Transverse colon (tissue), 4 donors: ENCODE data around the gene TOM1L2. TPM values are rescaled to one million over a fixed set of nuclear protein-coding genes. Genes with fewer than 3 reads are reported as not detected.
A peak's percentile ranks its signal among the peaks of the same experiment; 100 is the strongest.

ENCODE experiments used
- DNase-seq: peaks from one replicate; pipeline ENCODE4 v3.0.0-alpha.2; 2019
- H3K27ac ChIP-seq, 4 donors: fragments of 200-600 bp; sonication (generic); 2 replicates each; pipeline ENCODE4 v1.5.1; 2016 to 2018; ENCODE audit warnings: inconsistent platforms in 4 of 4
- H3K27me3 ChIP-seq: fragments of 200-600 bp; sonication (generic); 2 replicates; pipeline ENCODE4 v1.5.1; 2017; ENCODE audit warnings: inconsistent platforms
- H3K36me3 ChIP-seq, 4 donors: fragments of 200-600 bp; sonication (generic); 2 replicates each; pipeline ENCODE4 v1.5.1; 2017 to 2019; ENCODE audit warnings: inconsistent platforms in 4 of 4
- H3K4me1 ChIP-seq, 4 donors: fragments of 200-600 bp; sonication (generic); 2 replicates each; pipeline ENCODE4 v1.5.1; 2017 to 2020; ENCODE audit warnings: inconsistent platforms in 4 of 4
- H3K4me3 ChIP-seq, 4 donors: fragments of 200-600 bp; sonication (generic); 1 replicate in 1 of 4; 2 replicates in 3 of 4; pipeline versions ENCODE4 v1.5.1 to v1.6.1; 2017 to 2019; ENCODE audit warnings: inconsistent platforms in 4 of 4
- H3K9me3 ChIP-seq, 2 donors: fragments of 200-600 bp; sonication (generic); 2 replicates each; pipeline ENCODE4 v1.5.1; 2017 to 2019; ENCODE audit warnings: inconsistent platforms in 2 of 2
- EP300 ChIP-seq: sonication (generic); formaldehyde crosslinking; IDR thresholded peaks from one replicate; pipeline ENCODE4 v1.6.1; 2017; ENCODE audit warnings: antibody characterized with exemption, low read depth
- POLR2A ChIP-seq: fragments of 450-650 bp; IDR thresholded peaks from one replicate; pipeline ENCODE4 v1.6.1; 2016; ENCODE audit warnings: antibody characterized with exemption, mild to moderate bottlenecking, moderate library complexity
- POLR2AphosphoS5 ChIP-seq, 3 donors: sonication (generic); formaldehyde crosslinking; IDR thresholded peaks; one replicate each; pipeline ENCODE4 v1.6.1; 2016; ENCODE audit warnings: antibody characterized with exemption in 3 of 3
- WGBS, 2 donors: methylation state at CpG; one replicate each; pipeline ENCODE4 v1.1.5; 2018; ENCODE audit warnings: low coverage in 1 of 2; 5-methylcytosine and 5-hydroxymethylcytosine counted together
- in situ Hi-C, 4 donors: fragments of 200-750 bp; cut with MboI; loops; one replicate each; pipeline versions ENCODE4 v1.15.0 to v1.15.1; 2017; ENCODE audit warnings: low sequenced_read_pairs in 3 of 4, low pct_ligation_motif_present in 1 of 4, low pct_unique_long_range_greater_than_20kb in 1 of 4
- intact Hi-C: fragments of 100-400 bp; cut with DNase I; formaldehyde crosslinking; loops from one replicate; pipeline ENCODE4 v1.15.1; 2023; ENCODE audit warnings: low total_unique reads
- total RNA-seq, 4 donors: library from RNA; depleted of rRNA; stranded (reverse); fragments of >200 nt; gene quantifications; one replicate each; pipeline ENCODE4 v1.1.0, GENCODE V29; 2016
- TF ChIP-seq, protein P1 (sequence below), 5 experiments: fragments of 200-600 bp in 3 of 5; fragments of 450-650 bp in 2 of 5; sonication (generic) in 3 of 5; IDR thresholded peaks; 1 replicate in 2 of 5; 2 replicates in 3 of 5; pipeline ENCODE4 v1.5.1; 2016 to 2017; ENCODE audit warnings: antibody characterized with exemption in 5 of 5, inconsistent platforms in 3 of 5, mild to moderate bottlenecking in 2 of 5, moderate library complexity in 1 of 5

Gene TOM1L2
- total RNA-seq, 4 donors from 2014 or later, result 65.9 to 178 (median 97.7) TPM

DNA sequence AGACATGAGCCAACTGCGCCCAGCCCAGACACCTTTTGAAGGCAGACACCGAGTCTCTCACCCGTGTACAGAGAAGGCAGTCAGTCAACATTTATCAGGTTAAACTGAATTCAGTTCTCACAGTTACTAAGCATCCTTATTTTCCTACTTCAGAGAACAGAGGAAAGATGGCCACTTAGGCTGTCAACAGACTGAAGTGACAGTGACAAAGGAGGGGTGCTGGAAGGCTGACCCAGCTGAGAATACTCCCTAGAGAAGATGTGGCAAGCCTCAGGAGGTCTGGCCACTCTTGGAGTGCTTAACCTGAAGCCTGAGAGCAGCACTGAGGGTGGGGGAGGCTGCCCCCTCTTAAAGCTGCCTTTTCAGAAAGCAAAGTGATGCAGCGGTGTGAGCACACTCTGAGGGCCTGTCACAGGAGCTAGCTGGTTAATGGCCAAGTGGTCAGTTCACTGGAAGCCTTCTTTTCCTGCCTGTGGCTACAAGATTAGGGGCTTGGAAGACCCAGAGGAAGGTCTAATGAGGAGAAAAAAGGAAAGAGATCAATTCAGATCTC lies 84.4 kb downstream of the TOM1L2 start:
- WGBS, 2 donors, result 92 to 100% methylated on average over 1 to 4 of the region's 4 CpGs
- no peak for TF ChIP-seq POLR2A
- no peak for TF ChIP-seq POLR2AphosphoS5 (IDR thresholded peaks at IDR 0.05)
- no peak for TF ChIP-seq EP300
- TF ChIP-seq, protein P1, sequence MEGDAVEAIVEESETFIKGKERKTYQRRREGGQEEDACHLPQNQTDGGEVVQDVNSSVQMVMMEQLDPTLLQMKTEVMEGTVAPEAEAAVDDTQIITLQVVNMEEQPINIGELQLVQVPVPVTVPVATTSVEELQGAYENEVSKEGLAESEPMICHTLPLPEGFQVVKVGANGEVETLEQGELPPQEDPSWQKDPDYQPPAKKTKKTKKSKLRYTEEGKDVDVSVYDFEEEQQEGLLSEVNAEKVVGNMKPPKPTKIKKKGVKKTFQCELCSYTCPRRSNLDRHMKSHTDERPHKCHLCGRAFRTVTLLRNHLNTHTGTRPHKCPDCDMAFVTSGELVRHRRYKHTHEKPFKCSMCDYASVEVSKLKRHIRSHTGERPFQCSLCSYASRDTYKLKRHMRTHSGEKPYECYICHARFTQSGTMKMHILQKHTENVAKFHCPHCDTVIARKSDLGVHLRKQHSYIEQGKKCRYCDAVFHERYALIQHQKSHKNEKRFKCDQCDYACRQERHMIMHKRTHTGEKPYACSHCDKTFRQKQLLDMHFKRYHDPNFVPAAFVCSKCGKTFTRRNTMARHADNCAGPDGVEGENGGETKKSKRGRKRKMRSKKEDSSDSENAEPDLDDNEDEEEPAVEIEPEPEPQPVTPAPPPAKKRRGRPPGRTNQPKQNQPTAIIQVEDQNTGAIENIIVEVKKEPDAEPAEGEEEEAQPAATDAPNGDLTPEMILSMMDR (IDR thresholded peaks at IDR 0.05), result no peak
- Histone ChIP-seq H3K36me3 (peaks cover 0 to 2% (median 0%) of the 10 kb centered on the region in 4 donors), H3K4me1 (peaks cover 0 to 2% (median 0%) of the 10 kb centered on the region in 4 donors), H3K27ac (no peak overlapping the region), H3K4me3 (no peak overlapping the region), H3K9me3 (no peaks in the 10 kb centered on the region), H3K27me3 (no peaks in the 10 kb centered on the region)
- intact Hi-C loops (no loop called here), in situ Hi-C loops (loop anchor here in 2 of 4 donors (10.0 to 25.0 kb wide), 3 partner anchors 147 to 201 kb away; partner anchors contain the start of genes ATPAF2 (in 2 of the 2), GID4 (in 2 of the 2) and RAI1 (in 1 of the 2))
- DNase-seq, result no peak

DNA sequence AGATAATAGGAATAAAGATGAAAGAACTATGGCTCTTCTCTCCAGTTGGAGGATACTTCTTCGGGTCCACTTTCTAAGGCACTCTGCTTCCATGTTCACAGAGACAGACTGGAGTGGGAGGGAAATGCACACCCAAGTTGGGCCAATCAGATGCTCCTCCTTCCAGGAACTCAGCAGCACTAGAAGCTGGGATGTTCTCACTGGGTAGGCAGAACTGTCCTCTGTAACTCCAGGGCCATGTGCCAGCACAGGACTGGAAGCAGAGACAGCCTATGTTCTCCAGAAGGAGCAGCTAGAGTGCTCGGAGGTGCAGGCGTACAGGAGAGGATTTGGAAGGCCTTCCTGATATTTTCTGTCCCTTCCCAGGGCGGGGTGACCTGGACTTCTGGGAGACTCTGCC lies 85.5 kb downstream of the TOM1L2 start:
- Histone ChIP-seq H3K36me3 (peaks cover 0 to 6% (median 0%) of the 10 kb centered on the region in 4 donors), H3K27ac (peak overlapping the region in 1 of 4 donors; percentile 3), H3K4me3 (no peak overlapping the region), H3K4me1 (peaks cover 0 to 2% (median 0%) of the 10 kb centered on the region in 4 donors), H3K9me3 (no peaks in the 10 kb centered on the region), H3K27me3 (no peaks in the 10 kb centered on the region)
- DNase-seq, result no peak
- intact Hi-C loops, result no loop called here
- 87% methylated on average over 4 of the region's 4 CpGs; no CpG with 5 or more reads in 1 of the 2 donors for WGBS, 2 donors
- TF ChIP-seq EP300, result no peak
- TF ChIP-seq, protein P1 (IDR thresholded peaks at IDR 0.05), result no peak
- TF ChIP-seq POLR2AphosphoS5 (IDR thresholded peaks at IDR 0.05), result no peak
- no peak for TF ChIP-seq POLR2A
- in situ Hi-C loops, result loop anchor here in 2 of 4 donors (10.0 to 25.0 kb wide), 3 partner anchors 148 to 199 kb away; partner anchors contain the start of genes ATPAF2 (in 2 of the 2), GID4 (in 2 of the 2) and RAI1 (in 1 of the 2)

DNA sequence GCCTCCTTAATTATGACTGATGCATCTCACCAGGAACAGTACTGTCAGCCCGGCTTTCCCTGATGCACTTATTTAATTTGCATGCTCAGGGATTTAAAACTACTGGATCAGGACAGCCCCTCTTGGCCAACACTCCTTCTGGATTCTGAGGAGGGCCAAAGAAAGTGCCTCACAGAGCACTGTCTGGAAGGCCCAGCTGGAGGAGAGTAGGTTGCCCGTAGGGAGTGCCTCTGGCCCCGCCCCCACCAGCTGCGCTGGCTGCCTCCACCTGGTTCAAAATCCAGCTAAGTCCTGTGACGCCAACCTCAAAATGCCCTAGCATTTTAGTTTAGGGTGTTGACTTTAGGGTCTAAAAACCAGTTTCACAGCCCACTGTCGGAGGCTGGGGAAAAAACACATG lies 86.0 kb downstream of the TOM1L2 start:
- peak overlapping the region in 1 of 4 donors; percentile 3 for H3K27ac ChIP-seq
- no peaks in the 10 kb centered on the region for H3K27me3 ChIP-seq
- TF ChIP-seq, protein P1 (IDR thresholded peaks at IDR 0.05), result no peak
- no peak for TF ChIP-seq POLR2A
- TF ChIP-seq POLR2AphosphoS5 (IDR thresholded peaks at IDR 0.05), result no peak
- TF ChIP-seq EP300, result no peak
- no peak overlapping the region for H3K4me3 ChIP-seq
- peak; percentile 41 for DNase-seq
- 72% methylated on average over 6 of the region's 6 CpGs; no CpG with 5 or more reads in 1 of the 2 donors for WGBS, 2 donors
- H3K9me3 ChIP-seq, result no peaks in the 10 kb centered on the region
- H3K4me1 ChIP-seq, result peaks cover 0 to 2% (median 0%) of the 10 kb centered on the region in 4 donors
- in situ Hi-C loops, result loop anchor here in 2 of 4 donors (10.0 to 25.0 kb wide), 3 partner anchors 149 to 199 kb away; partner anchors contain the start of genes ATPAF2 (in 2 of the 2), GID4 (in 2 of the 2) and RAI1 (in 1 of the 2)
- peaks cover 0 to 6% (median 0%) of the 10 kb centered on the region in 4 donors for H3K36me3 ChIP-seq
- intact Hi-C loops, result no loop called here

DNA sequence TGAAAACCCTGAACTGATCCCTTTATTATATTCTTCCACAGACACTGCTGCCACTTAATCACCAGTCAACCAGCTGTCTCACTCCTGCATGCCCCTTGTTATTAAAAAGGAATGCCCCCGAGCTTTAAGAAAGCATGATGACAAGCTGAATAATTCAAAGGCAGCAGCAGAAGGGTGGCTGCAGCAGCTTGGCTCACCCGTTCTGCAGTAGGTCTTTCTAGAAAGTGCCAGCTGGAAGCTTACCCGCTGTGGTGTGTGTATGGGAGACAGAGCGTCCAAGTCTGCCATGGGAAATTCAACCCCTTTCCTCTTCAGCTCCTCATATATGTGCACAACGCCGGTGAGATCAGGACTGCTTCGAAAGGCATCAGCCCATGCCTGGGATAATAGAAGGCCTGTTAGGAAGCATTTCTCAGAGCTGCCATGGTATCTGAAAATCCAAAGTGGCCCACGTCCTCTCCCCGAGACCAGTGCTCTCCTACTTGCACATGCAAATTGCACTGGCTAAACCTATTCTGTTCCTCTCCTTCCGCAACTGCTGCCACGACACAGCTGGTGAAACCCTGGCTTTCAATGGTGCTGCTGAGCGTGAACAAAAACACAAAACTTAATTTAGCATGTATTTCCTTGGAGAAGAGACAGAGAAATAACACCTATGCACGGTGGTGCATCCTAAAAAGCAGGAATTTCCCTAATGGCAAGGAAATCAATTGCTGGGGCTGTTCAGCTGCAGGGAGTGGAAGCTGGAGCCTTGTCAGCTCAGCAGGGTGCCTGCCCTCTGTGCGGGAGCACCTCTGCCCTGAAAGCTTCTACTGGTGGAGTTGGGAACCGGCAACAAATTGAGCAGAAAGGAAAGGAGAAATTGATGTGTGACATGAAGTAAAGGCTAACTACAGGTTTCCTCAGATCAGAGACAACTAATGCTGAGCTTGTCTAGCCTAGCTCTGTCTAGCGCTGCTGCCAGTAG lies 87.5 kb downstream of the TOM1L2 start:
- peaks cover 0 to 6% (median under 1%) of the 10 kb centered on the region in 4 donors for H3K36me3 ChIP-seq
- no peak overlapping the region for H3K27ac ChIP-seq
- DNase-seq, result no peak
- H3K4me1 ChIP-seq, result peaks cover 0 to 2% (median 0%) of the 10 kb centered on the region in 4 donors
- TF ChIP-seq EP300, result no peak
- TF ChIP-seq, protein P1 (IDR thresholded peaks at IDR 0.05), result no peak
- TF ChIP-seq POLR2AphosphoS5 (IDR thresholded peaks at IDR 0.05), result no peak
- TF ChIP-seq POLR2A, result no peak
- H3K4me3 ChIP-seq, result no peak overlapping the region
- no peaks in the 10 kb centered on the region for H3K9me3 ChIP-seq
- in situ Hi-C loops (loop anchor here in 2 of 4 donors (10.0 to 25.0 kb wide), 3 partner anchors 150 to 197 kb away; partner anchors contain the start of genes ATPAF2 (in 2 of the 2), GID4 (in 2 of the 2) and RAI1 (in 1 of the 2)), intact Hi-C loops (no loop called here)
- H3K27me3 ChIP-seq, result no peaks in the 10 kb centered on the region
- 92 to 96% methylated on average over 8 to 16 of the region's 16 CpGs for WGBS, 2 donors
